Duodenal mucosa (tissue), 2 donors: ENCODE measurements around the gene CEP128.

Experiments used
- H3K27ac ChIP-seq: one replicate; pipeline ENCODE4 v1.7.0; 2013; ENCODE audit warnings: low read depth, low read length
- H3K27me3 ChIP-seq, 2 donors: one replicate each; pipeline ENCODE4 v1.7.0; 2013; ENCODE audit warnings: low read length in 2 of 2, control low read depth in 1 of 2; ENCODE audit not compliant: insufficient read depth in 2 of 2, control insufficient read depth in 1 of 2
- H3K36me3 ChIP-seq, 2 donors: one replicate each; pipeline ENCODE4 v1.7.0; 2013; ENCODE audit warnings: low read length in 2 of 2, control low read depth in 1 of 2; ENCODE audit not compliant: insufficient read depth in 2 of 2, control insufficient read depth in 1 of 2
- H3K4me1 ChIP-seq, 2 donors: one replicate each; pipeline ENCODE4 v1.7.0; 2013; ENCODE audit warnings: low read length in 2 of 2, control low read depth in 1 of 2; ENCODE audit not compliant: insufficient read depth in 2 of 2, control insufficient read depth in 1 of 2
- H3K4me3 ChIP-seq, 2 donors: one replicate each; pipeline ENCODE4 v1.7.0; 2013; ENCODE audit warnings: low read length in 2 of 2, low read depth in 1 of 2
- H3K9ac ChIP-seq, 2 donors: one replicate each; pipeline ENCODE4 v1.7.0; 2013; ENCODE audit warnings: low read length in 2 of 2, low read depth in 1 of 2
- H3K9me3 ChIP-seq, 2 donors: one replicate each; pipeline ENCODE4 v1.7.0; 2013; ENCODE audit warnings: low read length in 2 of 2, control low read depth in 1 of 2; ENCODE audit not compliant: control insufficient read depth in 1 of 2

CEP128 gene

GRCh38 chr14:80933686-80934085, 7.9 kb downstream of the CEP128 start:
- no peak overlapping the region for H3K27ac ChIP-seq
- H3K36me3 ChIP-seq = no peaks in the 10 kb centered on the region
- H3K9me3 ChIP-seq = no peaks in the 10 kb centered on the region
- H3K27me3 ChIP-seq = no peaks in the 10 kb centered on the region
- H3K4me1 ChIP-seq = peaks cover 0 to 18% of the 10 kb centered on the region in 2 donors
- no peak overlapping the region for H3K9ac ChIP-seq
- H3K4me3 ChIP-seq = no peak overlapping the region

- no peaks in the 10 kb centered on the region for H3K27me3 ChIP-seq
- no peak overlapping the region for H3K9ac ChIP-seq
- H3K9me3 ChIP-seq = no peaks in the 10 kb centered on the region
- H3K36me3 ChIP-seq = no peaks in the 10 kb centered on the region
- H3K4me1 ChIP-seq = peaks cover 0 to 18% of the 10 kb centered on the region in 2 donors
- H3K4me3 ChIP-seq = no peak overlapping the region
- H3K27ac ChIP-seq = no peak overlapping the region
Observed at GRCh38 chr14:80933282-80933681, 8.3 kb downstream of the CEP128 start.

GRCh38 chr14:80930836-80931389, 10.6 kb downstream of the CEP128 start:
- no peaks in the 10 kb centered on the region for H3K36me3 ChIP-seq
- no peaks in the 10 kb centered on the region for H3K27me3 ChIP-seq
- no peak overlapping the region for H3K9ac ChIP-seq
- H3K27ac ChIP-seq = no peak overlapping the region
- H3K4me3 ChIP-seq = peak overlapping the region in 1 of 2 donors; percentile 33
- H3K9me3 ChIP-seq = no peaks in the 10 kb centered on the region
- peaks cover 0 to 18% of the 10 kb centered on the region in 2 donors for H3K4me1 ChIP-seq

GRCh38 chr14:80930095-80930494, 11.4 kb downstream of the CEP128 start:
- no peak overlapping the region for H3K9ac ChIP-seq
- H3K4me3 ChIP-seq = no peak overlapping the region
- H3K4me1 ChIP-seq = peaks cover 0 to 18% of the 10 kb centered on the region in 2 donors
- H3K9me3 ChIP-seq = no peaks in the 10 kb centered on the region
- no peaks in the 10 kb centered on the region for H3K36me3 ChIP-seq
- H3K27me3 ChIP-seq = no peaks in the 10 kb centered on the region
- H3K27ac ChIP-seq = no peak overlapping the region

- no peak overlapping the region for H3K4me3 ChIP-seq
- no peak overlapping the region for H3K9ac ChIP-seq
- H3K27ac ChIP-seq = no peak overlapping the region
- H3K9me3 ChIP-seq = no peaks in the 10 kb centered on the region
- no peaks in the 10 kb centered on the region for H3K27me3 ChIP-seq
- H3K36me3 ChIP-seq = no peaks in the 10 kb centered on the region
- H3K4me1 ChIP-seq = peaks cover 0 to 18% of the 10 kb centered on the region in 2 donors
Observed at GRCh38 chr14:80927083-80927989, 14.2 kb downstream of the CEP128 start.

- Histone ChIP-seq H3K4me1 (peaks cover 0 to 17% of the 10 kb centered on the region in 2 donors), H3K36me3 (no peaks in the 10 kb centered on the region), H3K9me3 (no peaks in the 10 kb centered on the region), H3K9ac (no peak overlapping the region), H3K27me3 (no peaks in the 10 kb centered on the region), H3K4me3 (no peak overlapping the region), H3K27ac (no peak overlapping the region)
Observed at GRCh38 chr14:80926397-80927082, 15.0 kb downstream of the CEP128 start.

- Histone ChIP-seq H3K4me1 (peaks cover 0 to 4% of the 10 kb centered on the region in 2 donors), H3K9ac (no peak overlapping the region), H3K4me3 (no peak overlapping the region), H3K27me3 (no peaks in the 10 kb centered on the region), H3K36me3 (no peaks in the 10 kb centered on the region), H3K27ac (no peak overlapping the region), H3K9me3 (no peaks in the 10 kb centered on the region)
Observed at GRCh38 chr14:80924365-80925103, 17.0 kb downstream of the CEP128 start.

- no peaks in the 10 kb centered on the region for H3K27me3 ChIP-seq
- H3K36me3 ChIP-seq = no peaks in the 10 kb centered on the region
- no peak overlapping the region for H3K27ac ChIP-seq
- no peak overlapping the region for H3K9ac ChIP-seq
- no peak overlapping the region for H3K4me3 ChIP-seq
- H3K9me3 ChIP-seq = no peaks in the 10 kb centered on the region
- no peaks in the 10 kb centered on the region for H3K4me1 ChIP-seq
Observed at GRCh38 chr14:80923368-80923767, 18.2 kb downstream of the CEP128 start.

- Histone ChIP-seq H3K4me1 (no peaks in the 10 kb centered on the region), H3K9ac (no peak overlapping the region), H3K9me3 (no peaks in the 10 kb centered on the region), H3K27me3 (no peaks in the 10 kb centered on the region), H3K36me3 (no peaks in the 10 kb centered on the region), H3K27ac (no peak overlapping the region), H3K4me3 (no peak overlapping the region)
Observed at GRCh38 chr14:80919622-80920021, 21.9 kb downstream of the CEP128 start.
